Stimulated activated CD8-positive, alpha-beta memory T cell treated with anti-CD3 and anti-CD28 coated beads, Interleukin-4, amount 100 ng/mL, for 4 hours (primary cell): Measurements from ENCODE around the gene CDH13.

Experiments used
- DNase-seq, 2 donors: peaks; one replicate each; pipeline ENCODE4 v3.0.0-alpha.2; 2020; ENCODE audit warnings: low read depth in 2 of 2, low spot score in 1 of 2

CDH13 gene

DNA sequence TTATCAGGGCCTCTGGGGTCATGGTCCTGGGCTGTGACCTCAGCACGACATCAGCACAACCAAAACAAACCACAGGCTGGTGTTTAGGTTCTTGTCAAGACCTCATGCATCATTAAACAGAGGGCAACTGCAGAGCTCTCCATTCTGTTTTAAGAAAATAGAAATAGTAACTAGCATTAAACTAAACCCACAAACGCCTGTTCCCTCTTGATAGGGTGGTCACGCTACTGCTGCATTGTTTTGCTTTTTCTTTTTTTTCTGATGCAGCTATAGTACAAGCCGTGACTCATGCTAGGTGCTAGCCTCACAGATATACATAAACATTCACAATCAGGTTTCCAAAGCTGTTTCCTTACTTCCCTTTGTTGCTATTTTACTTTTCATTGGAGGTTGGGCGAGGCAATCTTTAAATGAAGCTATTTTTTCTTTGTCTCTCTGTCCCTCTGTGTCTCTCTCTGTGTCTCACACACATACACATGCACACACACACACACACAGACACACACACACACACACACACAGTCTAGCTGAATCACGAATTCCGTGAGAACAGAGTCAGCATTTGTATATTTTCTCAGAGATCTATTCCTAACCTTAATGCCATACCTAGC, 310.3 kb downstream of the CDH13 start:
- no peak for DNase-seq

- DNase-seq: no peak
Measured at GRCh38 chr16:82937926-82938520, 311.3 kb downstream of the CDH13 start.

- no peak for DNase-seq
Measured at GRCh38 chr16:82943371-82943770, 316.6 kb downstream of the CDH13 start.

DNA sequence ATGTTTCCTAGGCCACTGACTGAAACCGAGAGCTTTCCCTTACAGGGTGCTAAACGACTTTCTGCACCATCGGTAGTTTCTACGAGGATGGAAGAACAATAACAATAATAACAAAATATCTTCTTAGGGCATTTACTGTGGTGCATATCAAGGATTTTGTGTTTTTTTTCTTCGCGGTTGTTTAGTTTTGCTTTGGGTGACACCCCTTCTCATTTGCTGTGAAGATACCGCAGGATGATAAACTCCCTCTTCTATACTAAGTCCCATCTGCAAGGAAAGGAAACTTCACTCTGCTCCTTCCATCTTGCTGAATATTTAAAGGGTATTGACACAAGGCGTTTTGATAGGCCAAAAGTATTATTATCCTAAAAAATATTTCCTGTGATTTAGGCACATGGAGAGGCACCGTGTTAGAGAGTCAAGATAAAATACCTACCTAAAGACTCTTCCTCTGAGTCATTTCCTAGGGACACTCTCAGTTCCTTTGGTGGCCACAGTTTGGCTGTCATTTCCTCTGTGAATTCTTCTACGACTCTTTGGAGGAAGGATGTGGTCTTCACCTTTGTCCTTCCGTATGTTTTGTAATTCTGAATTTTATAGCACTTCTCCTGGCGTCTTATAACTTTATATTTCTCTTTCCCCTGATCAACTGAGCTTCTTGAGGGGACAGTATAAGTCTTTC, 318.8 kb downstream of the CDH13 start:
- no peak for DNase-seq

DNA sequence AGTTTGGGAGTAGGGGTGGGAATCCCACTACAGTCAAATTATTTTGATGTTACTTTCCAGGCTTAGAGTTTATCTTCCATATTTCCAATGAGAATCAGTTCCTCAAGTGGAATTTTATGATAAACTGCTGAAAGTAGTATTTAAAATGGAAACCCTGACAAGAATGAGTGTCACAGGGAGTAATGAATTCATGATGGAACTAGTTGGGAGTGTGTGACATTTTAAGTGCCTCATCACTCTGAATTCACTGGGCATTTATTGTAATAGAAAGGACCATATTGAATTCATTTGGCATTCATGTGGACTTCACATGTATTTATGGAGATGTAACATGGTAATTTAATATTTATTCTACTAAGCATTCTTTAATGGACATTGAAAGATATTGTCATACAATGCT, 320.9 kb downstream of the CDH13 start:
- no peak for DNase-seq

DNA sequence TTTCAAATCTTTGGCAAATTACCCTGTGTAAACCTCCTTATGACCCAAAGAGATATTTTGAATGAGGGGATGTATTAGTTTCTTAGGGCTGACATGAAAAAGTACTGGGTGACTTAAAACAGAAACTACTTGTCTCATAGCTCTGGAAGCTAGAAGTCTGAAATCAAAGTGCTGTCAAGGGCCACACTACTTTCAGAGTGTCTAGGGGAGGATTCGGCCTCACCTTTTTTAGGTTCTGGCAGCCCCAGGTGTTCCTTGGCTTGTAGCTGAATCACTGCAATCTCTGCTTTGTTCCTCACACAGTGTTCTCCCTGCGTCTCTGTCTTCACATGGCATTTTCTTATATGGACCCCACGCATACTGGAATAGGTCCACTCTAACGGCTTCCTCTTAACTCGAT, 322.2 kb downstream of the CDH13 start:
- DNase-seq: no peak

DNA sequence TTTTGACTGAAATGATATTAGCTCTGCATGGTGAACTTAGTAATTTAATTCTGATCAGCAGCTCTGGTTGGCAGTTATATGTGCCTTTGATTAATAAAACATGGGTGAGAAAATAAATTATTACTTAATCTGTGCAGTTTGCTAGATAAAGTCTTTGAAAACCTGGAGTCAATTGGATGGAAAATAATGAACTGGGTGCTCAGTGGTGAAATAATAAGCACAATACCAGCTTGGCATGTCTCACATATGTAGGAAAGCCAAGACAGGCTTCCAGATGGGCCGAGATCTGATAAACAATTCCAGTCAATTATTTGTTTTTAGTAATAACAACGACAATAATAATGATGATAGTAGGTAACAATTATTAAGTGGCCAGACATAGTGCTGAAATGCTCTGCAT, 326.7 kb downstream of the CDH13 start:
- no peak for DNase-seq

DNA sequence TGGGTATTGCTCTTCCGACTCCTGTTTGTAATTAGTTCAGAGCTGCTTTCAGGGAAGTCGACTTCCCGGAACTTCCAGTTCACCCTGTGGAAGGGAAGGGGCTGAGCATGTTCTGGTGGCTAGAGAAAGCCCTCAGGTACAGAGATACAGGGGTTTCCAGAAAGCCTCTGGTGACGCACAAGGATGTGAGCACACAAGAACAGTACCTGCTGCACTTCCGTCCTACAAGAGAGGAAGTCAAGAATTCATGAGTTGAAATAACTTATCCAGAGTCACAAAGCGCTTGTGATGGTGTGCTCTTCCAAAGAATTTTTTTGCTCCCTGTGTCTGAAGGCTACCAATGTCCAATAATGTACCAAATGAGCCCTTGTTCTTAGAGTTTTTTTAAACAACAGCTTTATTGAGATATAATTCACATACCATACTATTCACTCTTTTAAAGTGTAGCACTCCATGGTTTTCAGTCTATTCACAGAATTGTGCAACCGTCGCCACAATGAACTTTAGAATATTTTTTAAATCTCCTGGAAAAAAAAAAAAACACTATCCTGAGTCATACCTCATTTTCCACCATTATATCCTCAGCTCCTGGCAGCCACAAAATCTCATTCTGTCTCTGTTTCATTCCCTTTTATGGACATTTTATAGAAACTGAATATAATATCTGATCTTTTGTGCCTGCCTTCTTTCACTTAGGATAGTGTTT, 327.6 kb downstream of the CDH13 start:
- no peak for DNase-seq

- DNase-seq: no peak
Measured at GRCh38 chr16:82955741-82956348, 329.1 kb downstream of the CDH13 start.

DNA sequence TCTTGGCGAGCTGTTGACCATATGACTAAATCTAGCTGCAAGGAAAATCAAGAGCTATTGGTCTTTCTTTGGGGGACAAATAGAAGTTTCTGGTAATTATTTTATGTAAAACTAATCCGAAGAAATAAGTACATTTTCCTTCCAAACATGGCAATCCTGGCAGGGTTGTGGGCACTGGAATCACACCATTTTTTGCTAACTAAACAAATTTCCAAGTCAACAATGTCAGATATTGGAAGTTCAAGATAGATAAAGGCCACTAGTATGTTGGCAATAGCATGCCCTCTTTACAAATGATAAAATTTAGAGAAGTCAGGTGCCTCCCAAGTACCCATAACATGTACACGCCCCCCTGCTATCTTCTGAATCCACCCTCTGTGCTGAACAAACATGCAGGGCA, 330.4 kb downstream of the CDH13 start:
- DNase-seq: no peak

GRCh38 chr16:82960918-82961317, 334.1 kb downstream of the CDH13 start:
- DNase-seq: no peak

- no peak for DNase-seq
Measured at GRCh38 chr16:82963653-82964052, 336.9 kb downstream of the CDH13 start.

DNA sequence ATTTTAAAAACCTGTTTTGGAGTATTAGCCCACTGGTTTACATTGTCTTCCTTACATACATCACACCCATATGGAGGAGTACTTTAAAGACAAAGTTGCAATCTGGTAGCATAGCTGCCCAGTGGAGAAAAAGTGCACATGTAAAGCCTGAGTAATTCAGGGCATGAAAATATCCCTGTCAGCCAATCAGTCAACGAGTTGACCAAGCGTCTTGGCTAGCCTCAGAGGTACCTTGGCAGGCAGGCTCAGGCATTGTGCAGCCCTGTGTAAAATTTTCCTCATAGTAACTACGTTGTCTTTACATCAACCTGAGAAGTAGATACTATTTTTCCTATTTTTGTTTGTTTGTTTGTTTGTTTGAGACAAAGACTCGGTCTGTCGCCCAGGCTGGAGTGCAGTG, 339.0 kb downstream of the CDH13 start:
- no peak for DNase-seq

GRCh38 chr16:82967424-82967823, 340.7 kb downstream of the CDH13 start:
- DNase-seq: no peak

DNA sequence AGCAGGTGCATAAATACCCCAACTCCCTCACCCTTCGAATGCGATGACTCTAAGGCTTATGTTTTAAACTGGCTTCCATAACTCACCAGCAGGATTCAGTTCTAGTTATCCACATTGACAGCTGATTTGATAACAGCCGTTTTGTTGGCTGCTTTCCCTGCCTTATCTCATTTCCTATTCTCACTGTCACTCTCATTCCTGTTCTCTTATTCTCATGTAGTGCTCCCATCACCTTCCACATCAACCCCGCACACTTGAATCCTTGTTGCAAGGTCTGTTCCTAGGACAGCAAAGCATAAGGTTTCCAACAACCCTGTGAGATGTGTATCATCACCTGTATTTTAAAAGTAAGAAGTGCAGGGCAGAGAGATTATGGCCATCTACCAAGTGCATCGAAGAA, 344.4 kb downstream of the CDH13 start:
- no peak for DNase-seq

DNA sequence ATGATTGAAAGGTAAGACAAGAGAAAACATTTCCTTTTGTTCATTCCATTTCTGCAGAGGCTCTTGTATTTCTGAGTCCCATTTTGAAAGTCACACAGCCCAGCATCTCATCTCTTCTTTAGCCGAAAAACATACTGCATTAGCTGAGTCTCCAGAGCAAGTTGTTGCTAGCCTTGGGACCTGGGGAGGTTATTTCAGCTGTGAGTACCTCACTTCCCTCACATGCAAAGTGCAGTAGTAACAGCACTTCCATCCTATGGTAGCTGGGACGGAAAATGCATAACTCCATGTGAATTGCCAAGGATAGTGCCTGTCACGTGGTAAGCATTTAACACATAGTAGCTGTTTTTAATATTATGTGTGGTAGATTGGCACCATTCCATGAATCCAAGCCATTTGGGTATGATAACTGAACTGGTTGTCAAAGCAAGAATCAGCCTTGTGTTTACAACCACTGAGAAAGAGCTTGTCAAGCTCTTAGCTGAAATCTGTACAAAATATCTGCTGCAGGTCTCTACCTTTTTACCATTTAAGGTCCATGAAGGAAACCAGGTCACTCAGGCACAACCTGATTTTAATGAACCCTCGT, 345.7 kb downstream of the CDH13 start:
- no peak for DNase-seq

- no peak for DNase-seq
Measured at GRCh38 chr16:82979406-82980111, 352.8 kb downstream of the CDH13 start.

- DNase-seq: no peak
Measured at GRCh38 chr16:82980810-82981209, 354.0 kb downstream of the CDH13 start.

DNA sequence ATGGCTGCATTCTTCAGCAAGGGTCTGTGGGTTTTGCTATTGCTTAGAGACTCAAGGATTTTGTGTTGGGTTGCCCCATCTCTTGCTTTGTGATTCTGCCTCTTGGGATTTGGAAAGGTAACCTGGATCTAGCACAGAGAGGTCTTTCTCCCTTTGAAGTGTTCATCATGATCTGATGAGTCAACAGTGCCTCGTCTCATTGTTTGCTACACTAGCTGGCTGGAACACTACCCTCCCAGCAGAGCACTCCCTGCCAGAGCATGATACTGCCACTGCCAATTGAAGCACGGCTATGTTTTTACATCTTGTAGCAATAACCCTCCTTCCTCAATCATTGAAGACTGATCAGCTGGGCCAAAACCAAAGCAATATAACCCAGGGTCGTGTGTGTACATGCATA, 361.0 kb downstream of the CDH13 start:
- DNase-seq: no peak

DNA sequence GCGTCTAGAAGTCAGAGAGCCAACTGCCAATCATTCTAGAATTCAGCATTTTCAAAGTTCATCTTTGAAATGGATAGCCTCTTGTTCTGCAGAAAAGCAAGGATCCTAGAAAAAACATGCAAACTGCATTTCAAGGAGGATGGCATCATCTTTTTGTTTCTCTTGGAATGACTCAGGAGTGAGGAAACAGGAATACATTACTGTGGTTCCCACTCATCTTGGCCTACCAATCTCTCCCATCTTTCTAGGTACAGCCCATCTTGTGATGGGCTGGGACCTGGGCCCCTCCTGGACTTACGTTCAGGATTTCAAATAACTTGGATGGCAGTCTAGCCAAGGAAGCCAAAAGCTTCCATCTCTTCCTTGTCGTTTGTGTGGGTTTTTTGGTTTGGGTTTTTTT, 363.4 kb downstream of the CDH13 start:
- DNase-seq: no peak

DNA sequence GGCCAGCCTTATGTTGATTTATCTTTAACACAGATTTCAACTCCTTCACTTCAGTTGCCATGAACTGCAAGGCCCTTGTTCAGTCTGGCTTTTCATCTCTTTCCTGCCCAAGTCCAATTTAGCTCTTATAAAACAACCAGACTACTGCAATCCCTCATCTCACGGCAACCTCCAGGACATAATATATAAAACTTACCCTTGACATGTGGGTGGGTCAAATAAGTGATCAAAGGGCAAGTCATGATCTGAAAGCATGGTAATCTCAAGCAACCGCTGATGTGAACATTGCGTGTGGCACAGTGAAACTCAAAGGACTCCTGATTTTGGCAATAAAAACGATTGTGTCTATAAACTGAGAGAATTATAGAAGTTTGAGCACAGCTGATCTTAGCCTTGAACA, 364.6 kb downstream of the CDH13 start:
- no peak for DNase-seq
